ENCODE results near the gene SLC38A1.

DNA sequence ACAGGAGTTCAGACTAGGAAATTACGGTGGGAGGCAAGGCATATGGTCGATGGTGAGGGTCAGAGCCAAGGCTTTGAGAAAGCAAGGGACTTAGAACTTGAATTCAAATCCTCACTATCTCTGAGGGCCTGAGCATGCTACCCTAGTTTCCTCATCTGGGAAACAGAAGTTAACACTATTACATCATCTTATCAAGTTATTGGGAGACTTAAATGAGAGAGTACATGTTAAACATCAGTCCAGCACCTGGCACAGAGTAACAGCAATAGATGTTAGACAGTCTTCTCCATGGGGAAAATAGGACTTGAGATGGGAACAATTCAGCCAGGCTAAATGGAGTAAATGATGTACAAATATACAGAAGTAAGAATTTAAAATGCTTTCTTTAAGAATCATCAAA, 38.5 kb downstream of the SLC38A1 start:
- TF ChIP-seq, protein P1, sequence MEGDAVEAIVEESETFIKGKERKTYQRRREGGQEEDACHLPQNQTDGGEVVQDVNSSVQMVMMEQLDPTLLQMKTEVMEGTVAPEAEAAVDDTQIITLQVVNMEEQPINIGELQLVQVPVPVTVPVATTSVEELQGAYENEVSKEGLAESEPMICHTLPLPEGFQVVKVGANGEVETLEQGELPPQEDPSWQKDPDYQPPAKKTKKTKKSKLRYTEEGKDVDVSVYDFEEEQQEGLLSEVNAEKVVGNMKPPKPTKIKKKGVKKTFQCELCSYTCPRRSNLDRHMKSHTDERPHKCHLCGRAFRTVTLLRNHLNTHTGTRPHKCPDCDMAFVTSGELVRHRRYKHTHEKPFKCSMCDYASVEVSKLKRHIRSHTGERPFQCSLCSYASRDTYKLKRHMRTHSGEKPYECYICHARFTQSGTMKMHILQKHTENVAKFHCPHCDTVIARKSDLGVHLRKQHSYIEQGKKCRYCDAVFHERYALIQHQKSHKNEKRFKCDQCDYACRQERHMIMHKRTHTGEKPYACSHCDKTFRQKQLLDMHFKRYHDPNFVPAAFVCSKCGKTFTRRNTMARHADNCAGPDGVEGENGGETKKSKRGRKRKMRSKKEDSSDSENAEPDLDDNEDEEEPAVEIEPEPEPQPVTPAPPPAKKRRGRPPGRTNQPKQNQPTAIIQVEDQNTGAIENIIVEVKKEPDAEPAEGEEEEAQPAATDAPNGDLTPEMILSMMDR (IDR thresholded peaks at IDR 0.05) = no peak
- no peak for TF ChIP-seq EP300 (IDR thresholded peaks at IDR 0.05)
- TF ChIP-seq POLR2A (IDR thresholded peaks at IDR 0.05; ENCODE audit: low read depth) = no peak
- TF ChIP-seq POLR2AphosphoS5 (IDR thresholded peaks at IDR 0.05) = no peak

Data from esophagus muscularis mucosa (tissue), 4 donors.